Testis (tissue), 2 donors: ENCODE results near the gene ATP10A.

Experiments
- POLR2A ChIP-seq: fragments of 450-650 bp; IDR thresholded peaks from one replicate; pipeline ENCODE4 v1.6.1; 2017; ENCODE audit warnings: antibody characterized with exemption, mild to moderate bottlenecking, moderate library complexity
- TF ChIP-seq, protein P1 (sequence below), 3 experiments: fragments of 450-650 bp in 2 of 3; fragments of 200-600 bp in 1 of 3; sonication (generic) in 1 of 3; IDR thresholded peaks; one replicate each; pipeline ENCODE4 v1.5.1; 2016 to 2019; ENCODE audit warnings: antibody characterized with exemption in 3 of 3, mild to moderate bottlenecking in 2 of 3, moderate library complexity in 1 of 3

DNA sequence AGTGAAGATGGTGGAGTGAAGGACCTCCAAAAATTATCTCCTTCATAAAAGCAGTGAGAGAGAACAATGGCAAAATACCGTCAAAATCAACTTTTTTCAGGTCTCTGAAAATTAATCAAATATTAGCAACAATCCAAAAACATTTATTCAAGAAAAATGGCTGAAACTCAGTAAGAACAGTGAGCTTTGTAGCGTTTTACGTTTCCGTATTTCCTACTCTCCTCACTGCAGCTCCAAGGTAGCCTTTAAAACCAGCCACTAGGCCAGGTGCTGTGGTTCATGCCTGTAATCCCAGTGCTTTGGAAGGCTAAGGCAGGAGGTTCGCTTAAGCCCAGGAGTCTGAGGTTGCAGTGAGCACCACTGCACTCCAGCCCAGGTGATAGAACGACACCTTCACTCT lies 38.5 kb downstream of the ATP10A start:
- TF ChIP-seq, protein P1, sequence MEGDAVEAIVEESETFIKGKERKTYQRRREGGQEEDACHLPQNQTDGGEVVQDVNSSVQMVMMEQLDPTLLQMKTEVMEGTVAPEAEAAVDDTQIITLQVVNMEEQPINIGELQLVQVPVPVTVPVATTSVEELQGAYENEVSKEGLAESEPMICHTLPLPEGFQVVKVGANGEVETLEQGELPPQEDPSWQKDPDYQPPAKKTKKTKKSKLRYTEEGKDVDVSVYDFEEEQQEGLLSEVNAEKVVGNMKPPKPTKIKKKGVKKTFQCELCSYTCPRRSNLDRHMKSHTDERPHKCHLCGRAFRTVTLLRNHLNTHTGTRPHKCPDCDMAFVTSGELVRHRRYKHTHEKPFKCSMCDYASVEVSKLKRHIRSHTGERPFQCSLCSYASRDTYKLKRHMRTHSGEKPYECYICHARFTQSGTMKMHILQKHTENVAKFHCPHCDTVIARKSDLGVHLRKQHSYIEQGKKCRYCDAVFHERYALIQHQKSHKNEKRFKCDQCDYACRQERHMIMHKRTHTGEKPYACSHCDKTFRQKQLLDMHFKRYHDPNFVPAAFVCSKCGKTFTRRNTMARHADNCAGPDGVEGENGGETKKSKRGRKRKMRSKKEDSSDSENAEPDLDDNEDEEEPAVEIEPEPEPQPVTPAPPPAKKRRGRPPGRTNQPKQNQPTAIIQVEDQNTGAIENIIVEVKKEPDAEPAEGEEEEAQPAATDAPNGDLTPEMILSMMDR (IDR thresholded peaks at IDR 0.05), result no peak
- no peak for TF ChIP-seq POLR2A
